H9 (cell line): Measurements from ENCODE around the gene PRRX1. TPM values are rescaled to one million over a fixed set of nuclear protein-coding genes. Genes with fewer than 3 reads are reported as not detected.
A peak's percentile ranks its signal among the peaks of the same experiment; 100 is the strongest.

Experiments used
- DNase-seq: peaks from one replicate; pipeline ENCODE4 v3.0.0-alpha.2; 2017
- H2AFZ ChIP-seq: one replicate; pipeline ENCODE4 v1.6.1; 2013; ENCODE audit warnings: mild to moderate bottlenecking, low read length, control low read depth, moderate library complexity
- H2AK5ac ChIP-seq: 2 replicates; pipeline ENCODE4 v1.6.1; 2013; ENCODE audit warnings: low read length, control low read depth, mixed read lengths; ENCODE audit not compliant: insufficient read length
- H2BK120ac ChIP-seq: one replicate; pipeline ENCODE4 v1.6.1; 2013; ENCODE audit warnings: low read depth, mild to moderate bottlenecking, low read length, control low read depth, inconsistent platforms; ENCODE audit not compliant: poor library complexity, severe bottlenecking
- H2BK12ac ChIP-seq: 2 replicates; pipeline ENCODE4 v1.6.1; 2013; ENCODE audit warnings: low read length, control low read depth, mixed read lengths, low read depth; ENCODE audit not compliant: insufficient read length
- H2BK15ac ChIP-seq: 2 replicates; pipeline ENCODE4 v1.6.1; 2013; ENCODE audit warnings: low read depth, low read length, control low read depth
- H2BK20ac ChIP-seq: one replicate; pipeline ENCODE4 v1.6.1; 2013; ENCODE audit warnings: low read depth, mild to moderate bottlenecking, low read length, control low read depth, inconsistent platforms; ENCODE audit not compliant: poor library complexity, severe bottlenecking
- H2BK5ac ChIP-seq: 2 replicates; pipeline ENCODE4 v1.6.1; 2013; ENCODE audit warnings: low read length, control low read depth, mixed read lengths; ENCODE audit not compliant: insufficient read length
- H3K14ac ChIP-seq: 2 replicates; pipeline ENCODE4 v1.6.1; 2013; ENCODE audit warnings: low read length, control low read depth; ENCODE audit not compliant: insufficient read depth
- H3K18ac ChIP-seq: 2 replicates; pipeline ENCODE4 v1.6.1; 2013; ENCODE audit warnings: low read depth, mild to moderate bottlenecking, mixed read lengths, low read length, control low read depth; ENCODE audit not compliant: insufficient read length
- H3K23ac ChIP-seq: 2 replicates; pipeline ENCODE4 v1.6.1; 2013; ENCODE audit warnings: low read length, control low read depth, mixed read lengths, low read depth; ENCODE audit not compliant: insufficient read length
- H3K23me2 ChIP-seq: 2 replicates; pipeline ENCODE4 v1.6.1; 2013; ENCODE audit warnings: low read depth, mild to moderate bottlenecking, mixed read lengths, low read length, control low read depth; ENCODE audit not compliant: insufficient read length, poor library complexity, severe bottlenecking
- H3K27ac ChIP-seq: 2 replicates; pipeline ENCODE4 v1.5.1; 2013; ENCODE audit warnings: low read length, control low read depth, mixed read lengths, low read depth; ENCODE audit not compliant: insufficient read length
- H3K27me3 ChIP-seq: 2 replicates; pipeline ENCODE4 v1.6.1; 2013; ENCODE audit warnings: low read length, control low read depth, inconsistent platforms; ENCODE audit not compliant: insufficient read depth
- H3K4ac ChIP-seq: 2 replicates; pipeline ENCODE4 v1.6.1; 2013; ENCODE audit warnings: low read depth, mild to moderate bottlenecking, control low read depth, inconsistent platforms, low read length, moderate library complexity
- H3K4me1 ChIP-seq: 2 replicates; pipeline ENCODE4 v1.6.1; 2013; ENCODE audit warnings: low read length, control low read depth, inconsistent platforms; ENCODE audit not compliant: insufficient read depth
- H3K4me2 ChIP-seq: 2 replicates; pipeline ENCODE4 v1.6.1; 2013; ENCODE audit warnings: low read length, control low read depth, mixed read lengths; ENCODE audit not compliant: insufficient read length, insufficient read depth
- H3K56ac ChIP-seq: 2 replicates; pipeline ENCODE4 v1.6.1; 2013; ENCODE audit warnings: low read depth, mild to moderate bottlenecking, mixed read lengths, low read length, control low read depth; ENCODE audit not compliant: insufficient read length
- H3K79me1 ChIP-seq: 2 replicates; pipeline ENCODE4 v1.6.1; 2013; ENCODE audit warnings: low read depth, mild to moderate bottlenecking, moderate library complexity, low read length, control low read depth, inconsistent platforms; ENCODE audit not compliant: insufficient read depth, poor library complexity, severe bottlenecking
- H3K79me2 ChIP-seq: 2 replicates; pipeline ENCODE4 v1.6.1; 2013; ENCODE audit warnings: low read length, control low read depth, inconsistent platforms; ENCODE audit not compliant: insufficient read depth
- H3K9ac ChIP-seq: 2 replicates; pipeline ENCODE4 v1.6.1; 2013; ENCODE audit warnings: low read length, control low read depth, mixed read lengths; ENCODE audit not compliant: insufficient read length; ENCODE audit errors: extremely low read depth
- H3K9me3 ChIP-seq: one replicate; pipeline ENCODE4 v1.6.1; 2013; ENCODE audit warnings: low read depth, low read length, inconsistent platforms; ENCODE audit not compliant: control insufficient read depth
- H3T11ph ChIP-seq: one replicate; pipeline ENCODE4 v1.6.1; 2013; ENCODE audit warnings: mild to moderate bottlenecking, low read length, control low read depth, inconsistent platforms
- H4K20me1 ChIP-seq: one replicate; pipeline ENCODE4 v1.6.1; 2013; ENCODE audit not compliant: control insufficient read depth, insufficient read length, insufficient read depth
- H4K5ac ChIP-seq: 2 replicates; pipeline ENCODE4 v1.6.1; 2013; ENCODE audit warnings: low read depth, mild to moderate bottlenecking, mixed read lengths, low read length, control low read depth; ENCODE audit not compliant: insufficient read length
- H4K8ac ChIP-seq: replicated peaks from 2 replicates; pipeline ENCODE4 v1.6.1; 2013; ENCODE audit warnings: low read length, control low read depth, mixed read lengths, low read depth; ENCODE audit not compliant: insufficient read length
- H4K91ac ChIP-seq: 2 replicates; pipeline ENCODE4 v1.6.1; 2013; ENCODE audit warnings: low read depth, mild to moderate bottlenecking, moderate library complexity, mixed read lengths, low read length, control low read depth; ENCODE audit not compliant: insufficient read length
- H3K27ac Mint-ChIP-seq, 3 experiments: 2 replicates in 2 of 3; 3 replicates in 1 of 3; pipeline ENCODE4 v1.8.0; 2020 to 2021; ENCODE audit warnings: mixed read lengths in 3 of 3, mild to moderate bottlenecking in 1 of 3, moderate library complexity in 1 of 3
- H3K27me3 Mint-ChIP-seq: 2 replicates; pipeline ENCODE4 v1.8.0; 2021; ENCODE audit warnings: low read depth, mild to moderate bottlenecking, moderate library complexity, mixed read lengths
- H3K36me3 Mint-ChIP-seq, 3 experiments: 2 replicates in 2 of 3; 3 replicates in 1 of 3; pipeline ENCODE4 v1.8.0; 2020 to 2021; ENCODE audit warnings: low read depth in 3 of 3, mixed read lengths in 3 of 3; ENCODE audit not compliant: insufficient read depth in 1 of 3
- H3K4me1 Mint-ChIP-seq, 2 experiments: 2 replicates each; pipeline ENCODE4 v1.8.0; 2020; ENCODE audit warnings: mixed read lengths in 2 of 2
- H3K4me3 Mint-ChIP-seq, 2 experiments: 2 replicates in 1 of 2; 3 replicates in 1 of 2; pipeline ENCODE4 v1.8.0; 2020 to 2021; ENCODE audit warnings: mild to moderate bottlenecking in 2 of 2, mixed read lengths in 2 of 2, moderate library complexity in 1 of 2
- H3K9me3 Mint-ChIP-seq, 2 experiments: 2 replicates in 1 of 2; 3 replicates in 1 of 2; pipeline ENCODE4 v1.8.0; 2020; ENCODE audit warnings: mild to moderate bottlenecking in 2 of 2, mixed read lengths in 2 of 2, moderate library complexity in 1 of 2
- CTCF ChIP-seq: fragments of 200-600 bp; sonication (generic); conservative IDR thresholded peaks from 3 replicates; pipeline ENCODE4 v1.8.0; 2021; ENCODE audit warnings: antibody characterized with exemption, mild to moderate bottlenecking
- WGBS: extraction: QIAGEN DNeasy Blood & Tissue Kit; methylation state at CpG from one replicate; pipeline ENCODE4 v1.1.7; 2013; ENCODE audit warnings: missing lambda C conversion rate, low lambda C conversion rate, mixed read lengths; ENCODE audit not compliant: insufficient read length; ENCODE audit errors: extremely low coverage; 5-methylcytosine and 5-hydroxymethylcytosine counted together
- total RNA-seq: library from RNA; stranded (reverse); gene quantifications from 2 replicates; pipeline ENCODE4 v1.2.1, GENCODE V29; 2021

PRRX1 gene
- total RNA-seq, 1 experiment from 2014 or later: not detected

GRCh38 chr1:170619241-170620028 lies 44.5 kb upstream of the PRRX1 start:
- 0 out of 7 replicates have a peak overlapping the region, but pooled peaks of 1 of the 3 experiments have one; percentile 40 for H3K27ac Mint-ChIP-seq
- H3K27ac ChIP-seq: no peak overlapping the region
- H4K91ac ChIP-seq: no peak overlapping the region
- no CpG with 5 or more reads among the region's 7 CpGs for WGBS
- no peaks in the 10 kb centered on the region for H3K9me3 ChIP-seq
- no peak overlapping the region for H3K18ac ChIP-seq
- no peaks in the 10 kb centered on the region for H3K27me3 ChIP-seq
- H2BK120ac ChIP-seq: no peak overlapping the region
- H3K79me2 ChIP-seq: no peaks in the 10 kb centered on the region
- H3K23ac ChIP-seq: no peak overlapping the region
- no peaks in the 10 kb centered on the region for H3K27me3 Mint-ChIP-seq
- H3K9me3 Mint-ChIP-seq: 0 out of 5 replicates have a peak, but pooled peaks cover 0 to 2% of the 10 kb centered on the region in 2 experiments
- no peak overlapping the region for H3K9ac ChIP-seq
- no peaks in the 10 kb centered on the region for H3K36me3 Mint-ChIP-seq
- H2AK5ac ChIP-seq: no peak overlapping the region
- H3K4ac ChIP-seq: no peak overlapping the region
- H4K20me1 ChIP-seq: no peaks in the 10 kb centered on the region
- no peak overlapping the region for H3T11ph ChIP-seq
- H3K56ac ChIP-seq: no peak overlapping the region
- H2BK20ac ChIP-seq: no peak overlapping the region
- no peak overlapping the region for H3K4me3 Mint-ChIP-seq
- no peak overlapping the region for H4K8ac ChIP-seq
- no peaks in the 10 kb centered on the region for H3K79me1 ChIP-seq
- no peaks in the 10 kb centered on the region for H3K4me1 Mint-ChIP-seq
- H3K23me2 ChIP-seq: no peaks in the 10 kb centered on the region
- no peak overlapping the region for H3K14ac ChIP-seq
- no peak overlapping the region for H2BK12ac ChIP-seq
- H2AFZ ChIP-seq: no peak overlapping the region
- H4K5ac ChIP-seq: no peak overlapping the region
- no peak overlapping the region for H3K4me2 ChIP-seq
- no peak overlapping the region for H2BK5ac ChIP-seq
- no peaks in the 10 kb centered on the region for H3K4me1 ChIP-seq
- no peak for TF ChIP-seq CTCF
- DNase-seq: no peak
- no peak overlapping the region for H2BK15ac ChIP-seq
